Measurements from ENCODE around the gene DGKZ. TPM values are rescaled to one million over a fixed set of nuclear protein-coding genes. Genes with fewer than 3 reads are reported as not detected.

The DGKZ gene
- total and polyA plus RNA-seq, 2 of the 13 experiments (the other 11 are each of a cell fraction or from before 2014, with no cell fraction given) = 15.8 to 20.7 TPM

- no peak for TF ChIP-seq AHDC1 (CRISPR knock-in tag; IDR thresholded peaks at IDR 0.05; ENCODE audit: borderline replicate concordance)
- peak; percentile 85; the same call in 1 of the 2 replicates for TF ChIP-seq SALL2 (CRISPR knock-in tag; IDR thresholded peaks at IDR 0.05)
- no peak for TF ChIP-seq NR2F6 (IDR thresholded peaks at IDR 0.05)
- no peak for TF ChIP-seq NR2F6 (CRISPR knock-in tag; IDR thresholded peaks at IDR 0.05)
- no peak for TF ChIP-seq RARA (CRISPR knock-in tag; IDR thresholded peaks at IDR 0.05)
- TF ChIP-seq FOXK2 (IDR thresholded peaks at IDR 0.05) = no peak
- no peak for TF ChIP-seq ZSCAN22 (CRISPR knock-in tag; IDR thresholded peaks at IDR 0.05)
- 0 out of 2 replicates have a peak, but pooled peaks have one; percentile 47 for TF ChIP-seq MAF1 (CRISPR knock-in tag; IDR thresholded peaks at IDR 0.05; ENCODE audit: borderline replicate concordance)
- TF ChIP-seq ZNF468 (CRISPR knock-in tag; IDR thresholded peaks at IDR 0.05) = no peak
- peak; percentile 67; the same call in 1 of the 2 replicates for TF ChIP-seq ZNF160 (CRISPR knock-in tag; IDR thresholded peaks at IDR 0.05)
- peak; percentile 56; the same call in 1 of the 2 replicates for TF ChIP-seq BRCA1 (CRISPR knock-in tag; IDR thresholded peaks at IDR 0.05)
- TF ChIP-seq ZNF17 (CRISPR knock-in tag; IDR thresholded peaks at IDR 0.05) = no peak
- no peak for TF ChIP-seq ZNF703 (CRISPR knock-in tag; IDR thresholded peaks at IDR 0.05; ENCODE audit: borderline replicate concordance)
- 0 out of 2 replicates have a peak, but pooled peaks have one; percentile 24 for TF ChIP-seq MNT (IDR thresholded peaks at IDR 0.05)
- no peak for TF ChIP-seq XBP1 (CRISPR knock-in tag; IDR thresholded peaks at IDR 0.05)
- 0 out of 2 replicates have a peak, but pooled peaks have one; percentile 15 for TF ChIP-seq TGIF2 (CRISPR knock-in tag; IDR thresholded peaks at IDR 0.05)
- 0 out of 2 replicates have a peak, but pooled peaks have one; percentile 23 for TF ChIP-seq KDM5B (CRISPR knock-in tag; IDR thresholded peaks at IDR 0.05; ENCODE audit: borderline replicate concordance)
- TF ChIP-seq SSRP1 (CRISPR knock-in tag; IDR thresholded peaks at IDR 0.05) = no peak
- no peak for TF ChIP-seq RFX1 (IDR thresholded peaks at IDR 0.05)
- TF ChIP-seq TRAFD1 (CRISPR knock-in tag; IDR thresholded peaks at IDR 0.05; ENCODE audit: borderline replicate concordance) = no peak
- no peak for TF ChIP-seq ZNF773 (CRISPR knock-in tag; IDR thresholded peaks at IDR 0.05; ENCODE audit: borderline replicate concordance)
- no peak for TF ChIP-seq GABPA (IDR thresholded peaks at IDR 0.05; ENCODE audit: low read depth, low read length)
- TF ChIP-seq GABPA (CRISPR knock-in tag; IDR thresholded peaks at IDR 0.05; ENCODE audit: low read depth) = no peak
- TF ChIP-seq ZNF776 (CRISPR knock-in tag; IDR thresholded peaks at IDR 0.05) = peak; percentile 25; the same call in 1 of the 2 replicates
Observed at GRCh38 chr11:46389450-46390330, 42.4 kb downstream of the DGKZ start (continued).

Measured in HepG2 (cell line).